Measurements from ENCODE around the gene SPDYE4.

The SPDYE4 gene

DNA sequence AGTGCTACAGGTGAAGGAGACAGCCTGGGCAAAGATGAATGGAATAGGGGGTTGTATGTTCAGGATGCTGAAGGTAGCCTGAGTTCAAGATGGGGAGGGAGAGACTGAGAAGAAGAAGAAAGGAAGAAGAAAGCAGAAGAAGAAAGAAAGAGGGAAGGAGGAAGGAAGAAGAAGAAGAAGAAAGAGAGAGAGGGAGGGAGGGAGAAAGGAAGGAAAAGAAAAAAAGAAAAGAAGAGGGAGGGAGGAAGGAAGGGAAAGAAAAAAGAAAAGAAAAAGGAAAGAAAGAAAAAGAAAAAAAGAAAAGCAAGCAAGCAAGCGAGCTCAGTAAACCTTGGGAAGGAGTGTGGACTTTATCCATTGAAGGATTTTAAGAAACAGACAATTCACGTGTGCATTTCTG is 21.6 kb downstream of the SPDYE4 start:
- DNase-seq = no peak

DNA sequence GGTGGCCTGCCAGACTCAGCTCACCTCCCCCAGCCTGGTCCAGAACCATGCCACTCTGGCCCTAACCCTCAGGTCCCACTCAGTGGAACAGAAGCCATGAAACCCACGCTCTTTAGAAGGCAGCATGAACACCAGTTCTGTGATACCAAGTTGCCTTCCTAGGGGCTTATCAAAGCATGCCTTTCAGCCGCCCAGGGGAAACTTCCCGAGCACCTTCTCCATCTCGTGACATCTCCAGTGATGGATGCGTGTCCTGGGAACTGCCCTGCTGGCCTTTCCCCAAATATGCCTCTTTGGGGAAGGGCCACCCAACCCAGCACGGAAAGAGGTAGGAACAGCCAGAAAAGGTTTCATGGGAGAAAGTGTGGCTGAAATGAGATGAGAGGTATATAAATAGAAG is 22.0 kb downstream of the SPDYE4 start:
- no peak for DNase-seq

DNA sequence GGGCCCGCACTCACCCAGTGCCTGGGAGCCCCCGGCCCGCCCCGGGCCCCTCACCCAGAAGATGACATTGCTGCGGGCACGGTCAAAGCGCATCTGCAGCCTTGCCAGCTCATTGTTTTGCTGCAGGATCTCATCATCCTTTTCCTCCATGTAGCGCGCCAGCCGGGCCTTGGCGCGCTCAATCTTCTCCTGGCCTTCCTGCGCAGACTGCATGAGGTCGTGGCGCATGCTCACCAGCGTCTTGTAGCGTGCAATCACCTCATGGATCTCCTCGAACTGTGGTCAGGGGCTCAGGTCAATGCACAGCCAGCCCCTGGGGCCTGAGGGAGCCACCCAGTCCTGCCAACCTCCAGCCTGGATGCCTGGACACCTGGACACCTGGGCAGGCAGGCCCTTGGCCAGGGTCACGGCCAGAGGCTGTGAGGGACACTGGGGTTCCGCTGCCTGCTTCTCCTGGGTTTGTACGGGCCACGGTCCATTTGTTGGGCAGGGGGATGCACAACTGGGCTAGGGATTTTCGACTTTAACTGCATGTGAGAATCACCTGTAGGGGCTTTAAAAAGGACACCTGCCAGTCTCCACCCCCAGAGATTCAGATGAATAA is 22.9 kb downstream of the SPDYE4 start:
- no peak for DNase-seq

DNA sequence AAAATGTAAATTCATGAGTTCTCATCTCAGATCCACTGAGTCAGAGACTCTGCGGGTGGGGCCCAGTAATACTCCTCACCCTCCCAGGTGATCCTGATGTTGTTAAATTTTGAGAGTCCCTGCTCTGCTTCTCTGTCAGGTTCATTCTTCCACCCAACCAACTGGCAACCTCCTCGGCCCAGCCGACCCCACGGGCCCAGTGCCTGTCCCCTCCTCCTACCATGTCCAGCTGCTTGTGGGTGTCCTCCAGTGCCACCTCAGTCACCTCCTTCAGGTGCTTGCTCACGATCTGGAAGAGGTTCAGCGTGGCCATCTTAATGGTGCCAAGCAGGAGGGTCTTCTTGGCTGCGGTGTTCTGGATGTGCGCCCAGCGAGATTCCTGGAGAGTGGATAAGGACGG is 23.5 kb downstream of the SPDYE4 start:
- no peak for DNase-seq

DNA sequence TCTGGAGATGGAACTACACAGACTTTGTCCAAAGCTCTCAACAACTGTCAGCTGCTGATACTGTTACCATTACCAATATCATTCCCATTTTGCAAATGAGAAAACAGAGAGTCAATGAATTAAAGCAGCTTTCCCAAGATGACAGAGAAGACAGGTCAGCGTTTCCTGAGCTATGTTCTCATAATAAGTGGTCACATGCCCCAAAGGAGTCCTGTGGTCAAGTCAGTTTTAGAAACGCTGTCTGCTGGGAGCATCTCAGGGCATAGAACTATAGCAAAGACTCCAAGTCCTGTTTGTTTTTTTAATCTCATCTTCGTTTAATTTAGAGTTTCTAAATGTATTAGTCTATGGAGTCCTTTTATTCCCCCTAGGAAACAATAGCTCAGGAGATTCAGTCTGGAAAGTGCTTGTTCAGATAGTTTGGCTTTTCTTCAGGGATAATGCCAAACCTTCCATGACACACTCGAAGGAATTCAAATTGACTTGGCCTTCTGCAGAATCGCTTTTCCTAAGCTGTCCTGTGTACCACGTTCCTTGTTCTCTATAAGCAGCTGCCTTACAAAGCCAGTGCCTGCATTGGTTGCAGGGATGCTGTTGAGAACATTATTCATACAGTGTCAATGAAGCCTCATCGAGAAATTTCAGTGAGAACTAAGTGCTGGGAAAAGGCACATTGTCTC is 25.8 kb downstream of the SPDYE4 start:
- no peak for DNase-seq

DNA sequence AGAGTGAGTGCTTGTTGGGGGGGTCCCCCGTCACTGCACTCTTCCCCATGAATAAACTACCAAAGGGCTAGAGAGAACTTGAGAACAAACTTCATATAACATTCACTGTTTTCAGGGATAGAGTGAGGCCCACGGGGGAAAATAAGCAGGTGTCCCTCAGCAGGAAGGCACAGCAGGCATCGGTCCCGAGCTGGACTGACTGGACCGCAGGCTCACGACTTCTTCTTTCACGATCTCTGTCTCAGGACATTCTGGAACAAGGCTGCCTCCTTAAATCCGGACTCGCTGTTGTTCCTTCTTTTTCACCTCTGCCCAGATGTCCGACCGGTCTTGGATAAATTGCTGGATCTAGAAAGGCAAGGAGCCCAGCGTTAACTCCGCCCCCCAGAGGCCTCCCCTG is 28.5 kb downstream of the SPDYE4 start:
- DNase-seq = no peak

DNA sequence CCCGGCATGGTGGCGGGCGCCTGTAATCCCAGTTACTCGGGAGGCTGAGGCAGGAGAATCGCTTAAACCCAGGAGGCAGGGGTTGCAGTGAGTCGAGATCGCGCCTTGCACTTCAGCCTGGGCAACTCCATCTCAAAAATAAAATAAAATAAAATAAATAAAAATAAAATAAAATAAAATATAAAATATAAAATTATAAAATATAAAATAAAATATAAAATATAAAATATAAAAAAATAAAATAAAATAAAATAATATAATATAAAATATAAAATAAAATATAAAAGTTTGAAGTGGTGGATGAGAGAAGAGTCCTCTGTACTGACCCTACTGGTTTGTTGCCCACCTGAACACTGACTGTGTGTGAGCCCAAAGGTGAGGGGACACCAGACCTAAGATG is 28.9 kb downstream of the SPDYE4 start:
- DNase-seq = no peak

DNA sequence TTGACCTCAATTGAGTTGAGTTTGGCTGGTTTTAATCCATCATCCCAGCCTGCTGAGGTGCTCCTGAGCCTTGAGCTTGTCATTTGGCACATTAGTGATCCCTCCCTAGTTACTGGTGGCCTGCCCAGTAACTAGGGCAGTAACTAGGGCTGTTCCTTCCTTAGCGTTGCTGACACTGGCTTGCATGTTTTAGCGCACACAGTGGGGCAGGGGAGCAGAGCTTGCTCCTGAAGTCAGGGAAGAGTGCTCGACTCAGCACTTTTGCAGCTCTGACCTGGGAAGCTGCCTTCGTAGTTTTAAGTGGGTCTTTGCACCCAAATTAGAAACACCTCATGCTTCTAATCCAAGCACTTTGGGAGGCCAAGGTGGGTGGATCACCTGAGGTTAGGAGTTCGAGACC is 29.4 kb downstream of the SPDYE4 start:
- DNase-seq = no peak

DNA sequence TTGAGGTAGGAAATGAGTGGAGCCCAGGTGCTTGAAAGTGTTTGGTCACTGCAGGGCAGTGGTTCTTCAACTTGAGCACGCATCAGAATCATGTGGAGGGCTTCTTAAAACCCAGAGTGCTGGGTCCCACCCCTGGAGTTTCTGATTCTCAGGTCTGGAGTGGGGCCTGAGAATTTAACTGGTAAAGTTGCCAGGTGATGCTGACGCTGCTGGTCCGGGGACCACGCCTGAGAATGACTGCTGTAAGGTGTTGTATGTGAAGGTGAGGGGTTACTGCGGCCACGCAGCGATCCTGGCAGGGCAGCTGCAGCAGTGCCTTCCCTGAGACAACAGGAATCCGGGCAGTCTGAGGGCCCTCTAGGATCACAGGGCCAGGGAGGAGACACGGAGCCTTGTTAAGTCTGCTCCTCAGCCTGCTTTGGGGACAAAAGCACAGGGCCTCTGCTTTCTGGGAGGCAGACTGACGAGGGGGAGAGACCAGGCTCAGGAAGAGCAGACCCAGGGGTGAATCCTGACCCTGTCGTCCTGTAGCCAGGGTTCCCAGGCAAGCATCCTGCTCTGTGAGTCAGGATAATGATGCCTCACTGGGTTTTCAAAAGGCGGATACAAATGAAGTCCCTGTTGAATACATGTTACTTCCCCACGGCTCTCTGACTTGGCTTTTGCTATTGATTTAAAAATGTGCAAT is 30.0 kb downstream of the SPDYE4 start:
- no peak for DNase-seq

DNA sequence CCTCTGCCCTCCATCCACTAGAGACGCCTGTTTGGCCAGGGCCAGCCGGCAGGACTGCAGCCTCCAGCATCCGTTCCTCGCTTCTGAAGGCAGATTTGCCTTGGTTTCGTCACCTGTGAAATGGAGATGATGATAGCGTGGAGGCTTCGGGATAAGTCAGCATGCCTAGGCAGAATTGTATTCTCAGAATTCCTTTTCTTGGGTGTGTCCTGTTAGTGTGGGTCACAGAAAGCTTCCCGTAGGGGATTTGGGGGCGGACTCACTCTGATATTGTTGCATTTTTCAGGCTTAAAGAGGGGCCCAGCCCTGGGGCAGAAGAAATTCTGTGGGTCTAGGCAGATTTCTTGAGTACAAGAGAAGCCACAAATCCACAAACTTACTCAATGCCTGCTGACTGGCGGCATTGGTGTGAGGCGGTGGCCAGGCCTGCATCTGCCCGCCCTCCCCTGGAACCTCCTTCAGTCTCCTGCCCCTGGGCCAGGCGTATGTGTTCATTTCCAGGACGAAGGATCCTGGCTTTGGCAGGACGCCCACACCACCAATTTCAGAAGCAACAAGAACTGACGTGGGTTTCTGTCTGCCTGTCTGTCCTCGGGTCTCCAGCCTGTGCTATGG is 31.3 kb downstream of the SPDYE4 start:
- DNase-seq = no peak

DNA sequence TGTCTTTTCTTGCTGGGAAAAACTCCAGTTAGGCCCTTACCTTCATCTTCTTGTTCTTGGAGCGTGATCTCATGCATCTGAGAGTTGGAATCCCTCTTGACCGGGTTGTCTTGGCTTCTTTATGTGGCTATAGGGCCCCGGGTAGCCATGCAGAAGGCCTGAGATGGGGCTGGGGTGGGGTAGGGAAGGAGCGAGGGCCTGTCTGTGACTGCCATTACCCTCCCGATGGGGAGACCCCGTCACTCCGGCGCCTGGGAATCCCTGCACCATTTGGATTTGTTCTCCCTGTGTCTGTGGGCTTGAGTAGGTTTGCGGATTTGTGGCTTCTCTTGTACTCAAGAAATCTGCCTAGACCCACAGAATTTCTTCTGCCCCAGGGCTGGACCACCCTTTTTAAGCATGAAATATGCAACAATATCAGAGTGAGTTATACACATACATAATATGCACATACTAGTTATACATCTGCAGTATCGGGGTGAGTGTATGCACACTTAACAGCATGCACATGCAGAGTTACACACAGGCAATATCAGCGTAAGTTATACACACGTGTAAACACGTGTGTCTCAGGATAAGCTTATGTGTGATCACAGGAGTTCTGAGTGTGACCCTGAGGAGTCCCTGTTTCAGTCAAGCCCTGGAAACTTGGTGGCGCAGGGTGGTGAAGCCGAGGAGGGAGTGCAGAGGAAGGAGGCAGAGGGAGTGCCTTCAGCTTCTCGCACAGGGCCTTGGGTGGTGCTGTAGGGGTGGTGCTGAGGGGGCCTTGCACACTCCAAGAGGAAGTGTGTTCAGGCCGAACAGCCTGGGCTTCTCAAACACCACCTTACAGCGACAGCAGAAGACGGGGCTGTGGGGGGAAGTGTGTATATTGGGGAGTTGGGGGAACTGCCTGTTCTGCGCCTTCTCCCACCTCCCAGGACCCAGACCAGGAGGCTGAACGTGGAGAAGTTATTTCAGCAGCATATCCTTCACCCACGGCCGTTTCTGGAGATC is 32.2 kb downstream of the SPDYE4 start:
- no peak for DNase-seq

DNA sequence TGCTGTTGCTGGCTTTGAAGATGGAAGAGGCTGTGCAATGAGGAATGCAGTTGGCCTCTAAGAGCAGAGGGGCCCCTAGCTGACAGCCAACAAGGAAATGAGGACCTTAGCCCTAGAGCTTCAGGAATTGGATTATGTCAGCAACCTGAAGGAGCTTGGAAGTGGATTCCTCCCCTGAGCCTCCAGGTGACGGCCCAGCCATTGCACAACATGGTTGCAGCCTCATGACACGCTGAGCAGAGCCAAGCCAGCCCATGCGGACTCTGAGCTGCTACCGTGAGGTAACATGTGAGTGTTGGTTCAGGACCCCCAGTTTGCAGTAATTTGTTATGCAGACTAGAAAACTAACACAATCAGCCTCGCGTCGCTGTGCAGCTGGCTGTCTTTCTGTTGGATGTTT is 33.9 kb downstream of the SPDYE4 start:
- DNase-seq = no peak

DNA sequence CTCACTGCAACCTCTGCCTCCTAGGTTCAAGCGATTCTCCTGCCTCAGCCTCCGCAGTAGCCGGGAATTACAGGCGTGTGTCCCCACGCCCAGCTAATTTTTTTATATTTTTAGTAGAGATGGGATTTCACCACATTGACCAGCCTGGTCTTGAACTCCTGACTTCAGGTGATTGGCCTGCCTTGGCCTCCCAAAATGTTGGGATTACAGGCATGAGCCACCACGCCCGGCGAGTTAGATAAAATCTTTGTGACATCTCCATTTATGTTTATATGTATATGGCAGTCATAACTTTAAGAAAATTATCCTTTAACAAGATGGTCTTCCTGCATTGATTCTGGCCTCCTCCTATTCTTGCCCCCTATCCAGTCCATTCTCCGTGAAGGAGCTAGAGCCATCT is 37.8 kb downstream of the SPDYE4 start:
- no peak for DNase-seq

DNA sequence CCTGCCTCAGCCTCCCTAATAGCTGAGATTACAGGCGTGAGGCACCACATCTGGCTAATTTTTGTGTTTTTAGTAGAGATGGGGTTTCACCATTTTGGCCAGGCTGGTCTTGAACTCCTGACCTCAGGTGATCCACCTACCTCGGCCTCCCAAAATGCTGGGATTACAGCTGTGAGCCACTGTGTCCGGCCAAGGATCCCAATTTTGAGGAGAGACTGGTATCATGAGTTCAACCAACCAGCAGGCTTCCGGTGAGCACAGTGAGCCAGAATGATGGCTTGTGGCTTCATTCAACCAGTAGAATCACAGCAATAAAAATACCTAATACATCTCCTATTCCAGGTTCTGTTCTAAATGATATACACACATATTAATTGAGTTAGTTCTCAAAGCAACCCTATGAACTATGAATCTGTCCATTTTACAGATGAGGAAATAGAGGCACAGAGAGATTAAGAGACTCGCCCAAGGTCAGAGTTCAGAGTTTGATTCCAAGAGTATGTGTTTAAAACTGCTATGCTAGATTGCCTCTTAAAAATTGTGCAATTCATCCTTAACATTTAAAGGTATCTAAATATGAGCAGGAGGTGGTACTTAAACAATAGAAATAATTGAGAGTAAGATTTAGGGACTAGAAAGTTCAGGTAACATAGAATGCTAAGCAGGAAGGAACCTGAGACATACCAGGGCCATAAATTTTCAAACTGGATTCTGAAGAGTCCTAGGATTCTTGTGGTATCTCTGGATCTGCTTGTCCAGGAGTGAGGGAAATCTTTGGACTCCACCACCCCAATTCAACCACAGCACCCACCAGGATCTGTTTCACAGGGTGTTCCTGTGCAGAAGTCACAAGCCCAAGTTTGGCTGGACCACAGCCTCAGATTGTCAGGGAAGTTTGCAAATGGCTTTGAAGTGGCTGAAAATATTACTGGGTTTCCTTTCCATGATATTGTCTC is 38.8 kb downstream of the SPDYE4 start:
- no peak for DNase-seq

DNA sequence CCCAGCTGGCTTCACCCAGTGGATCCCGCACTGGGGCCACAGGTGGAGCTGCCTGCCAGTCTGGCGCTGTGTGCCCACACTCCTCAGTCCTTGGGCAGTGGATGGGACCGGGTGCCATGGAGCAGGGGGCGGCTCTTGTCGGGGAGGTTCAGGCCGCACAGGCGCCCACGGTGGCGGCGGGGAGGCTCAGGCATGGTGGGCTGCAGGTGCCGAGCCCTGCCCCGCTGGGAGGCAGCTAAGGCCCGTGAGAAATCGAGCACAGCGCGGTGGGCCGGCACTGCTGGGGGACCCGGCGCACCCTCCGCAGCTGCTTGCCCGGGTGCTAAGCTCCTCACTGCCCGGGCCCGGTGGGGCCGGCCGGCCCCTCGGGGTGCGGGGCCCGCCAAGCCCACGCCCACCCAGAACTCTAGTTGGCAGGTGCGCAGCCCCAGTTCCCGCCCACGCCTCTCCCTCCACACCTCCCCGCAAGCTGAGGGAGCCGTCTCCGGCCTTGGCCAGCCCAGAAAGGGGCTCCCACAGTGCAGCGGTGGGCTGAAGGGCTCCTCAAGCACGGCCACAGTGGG is 40.3 kb downstream of the SPDYE4 start:
- no peak for DNase-seq

DNA sequence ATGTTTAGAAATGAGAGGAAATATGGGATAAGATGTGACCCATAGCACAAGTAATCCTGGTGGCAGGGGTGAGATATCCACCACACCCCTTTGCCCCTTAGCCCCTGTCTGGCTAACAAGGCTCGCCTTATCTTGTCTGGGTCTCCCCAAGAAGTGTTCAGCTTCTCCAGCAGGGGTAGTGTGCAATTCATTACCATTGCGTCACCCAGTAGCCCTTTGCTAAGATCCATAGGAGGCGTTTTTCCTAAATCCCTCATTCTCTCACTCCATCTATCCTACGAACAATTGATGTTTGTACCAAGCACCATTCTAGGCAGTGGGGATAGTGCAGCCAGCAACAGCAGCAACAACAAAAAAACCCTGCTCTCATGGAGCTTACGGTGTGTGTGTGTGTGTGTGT is 44.5 kb downstream of the SPDYE4 start:
- no peak for DNase-seq

DNA sequence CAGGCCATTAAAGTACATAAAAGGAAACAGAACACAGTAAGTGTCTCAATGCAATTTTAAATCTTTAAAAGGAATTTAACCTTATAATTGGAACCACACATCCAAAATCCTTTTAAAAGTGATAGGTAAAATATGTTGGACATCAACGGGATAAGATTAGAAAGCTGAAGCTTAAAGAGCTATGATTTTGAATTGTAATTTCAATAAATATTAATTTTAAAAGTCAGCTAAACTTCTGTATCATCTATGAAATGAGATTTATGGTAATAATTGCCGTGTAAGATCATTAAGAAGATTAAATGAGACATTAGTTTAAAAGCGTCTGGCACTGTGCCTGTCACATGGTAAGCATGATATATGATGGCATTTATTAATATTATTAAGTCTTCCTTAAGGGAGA is 45.0 kb downstream of the SPDYE4 start:
- no peak for DNase-seq

DNA sequence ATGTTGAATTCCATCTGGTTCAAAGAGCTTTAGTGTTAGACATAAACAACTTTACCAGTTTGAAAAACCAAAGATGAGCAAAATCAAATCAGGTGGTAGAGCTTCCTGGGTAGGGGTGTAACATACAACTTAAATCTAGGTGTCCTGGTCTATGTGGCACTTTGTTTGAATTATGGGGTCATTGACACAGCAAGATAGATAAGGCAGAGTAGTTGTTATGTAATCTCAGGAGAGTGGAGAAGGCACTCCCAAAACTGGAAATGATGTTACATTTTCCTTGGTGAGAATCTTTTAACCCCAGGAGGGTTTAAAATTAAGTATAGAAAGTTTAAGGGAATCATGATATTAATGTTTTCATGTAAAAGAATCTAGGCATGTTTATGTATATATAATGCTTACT is 45.6 kb downstream of the SPDYE4 start:
- DNase-seq = no peak

DNA sequence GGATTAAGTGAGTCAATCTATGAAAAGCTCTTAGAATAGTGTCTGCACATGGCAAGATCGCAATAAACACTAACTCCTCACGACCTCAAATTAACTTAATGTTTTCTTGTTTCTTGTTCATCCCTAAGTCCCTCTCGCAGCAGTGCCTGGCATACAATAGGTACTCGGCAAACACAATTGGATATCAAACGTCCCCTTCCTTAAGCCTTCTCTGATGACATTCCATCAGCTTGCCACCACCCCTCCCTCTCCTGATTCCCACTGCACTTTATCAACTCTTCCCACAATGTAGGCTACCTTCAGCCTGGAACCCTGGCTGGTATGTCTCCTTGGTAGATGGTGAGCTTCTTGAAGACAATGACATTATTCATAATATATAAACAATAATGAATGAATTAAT is 47.1 kb downstream of the SPDYE4 start:
- DNase-seq = no peak

DNA sequence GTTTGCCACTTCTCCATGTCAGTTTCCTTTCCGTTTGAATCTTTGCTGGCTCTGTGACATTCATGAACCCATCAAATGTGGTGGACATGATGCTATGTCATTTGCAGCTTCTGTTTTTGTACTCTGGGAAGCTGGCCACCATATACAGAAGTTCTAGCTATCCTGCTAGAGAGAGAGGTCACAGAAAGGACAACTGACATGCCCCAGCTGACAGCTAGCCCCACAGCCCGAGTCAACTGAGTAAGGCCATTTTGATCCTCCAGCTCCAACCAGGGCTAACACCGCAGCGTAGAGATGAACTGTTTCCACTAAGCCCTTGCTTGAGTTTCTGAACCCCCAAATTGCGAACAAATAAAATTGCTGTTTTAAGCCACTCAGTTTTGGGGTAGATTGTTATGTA is 47.5 kb downstream of the SPDYE4 start:
- no peak for DNase-seq

DNA sequence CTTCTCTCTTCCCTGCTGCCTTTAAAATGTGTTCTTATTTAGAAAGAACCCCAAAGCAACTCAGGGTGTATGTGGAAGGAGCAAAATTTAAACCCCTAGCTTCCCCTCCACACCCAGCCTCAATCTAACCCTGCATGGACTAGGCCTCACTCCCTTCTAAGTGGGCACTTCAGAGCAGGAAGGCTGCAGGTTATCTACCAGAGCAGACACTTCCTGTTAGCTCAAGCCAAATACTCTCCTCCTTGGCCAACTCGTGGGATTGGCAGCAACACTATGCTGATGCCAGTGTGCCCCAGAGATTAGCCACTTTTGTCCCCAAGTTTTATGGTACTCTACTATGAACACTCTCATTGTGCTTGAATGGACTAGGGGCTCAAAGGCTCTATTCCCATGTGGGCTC is 49.3 kb downstream of the SPDYE4 start:
- DNase-seq = no peak
